ENCODE measurements around the gene DPCD.

DNA sequence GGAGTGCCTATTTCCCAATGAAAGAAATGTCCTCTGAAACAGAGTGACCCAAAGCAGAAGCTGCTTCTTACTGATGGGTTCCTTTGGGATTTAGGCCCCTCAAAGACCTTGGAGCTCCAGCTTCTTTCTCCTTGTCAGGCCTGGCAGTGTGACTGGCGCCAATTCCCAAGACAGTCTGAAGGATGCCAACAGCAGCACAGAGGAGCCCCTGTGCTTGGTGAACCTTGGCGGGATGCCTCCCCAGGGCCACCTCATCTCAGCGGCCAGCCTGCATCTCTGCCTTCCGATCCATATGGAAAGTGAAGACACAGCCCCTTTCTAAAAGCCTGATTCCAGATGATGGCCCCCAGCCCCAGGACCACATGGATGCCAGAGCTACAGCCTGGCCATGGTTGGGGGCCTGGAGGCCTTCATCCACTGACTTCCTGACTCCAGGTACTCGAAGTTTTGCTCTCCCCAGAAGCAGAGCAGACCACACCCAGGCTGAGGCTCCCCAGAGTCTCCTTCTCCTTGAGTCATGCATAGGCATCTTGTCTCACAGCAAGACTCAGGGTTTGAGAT is 61.5 kb downstream of the DPCD start:
- no peak for TF ChIP-seq POLR2A (IDR thresholded peaks at IDR 0.05)
- TF ChIP-seq, protein P1, sequence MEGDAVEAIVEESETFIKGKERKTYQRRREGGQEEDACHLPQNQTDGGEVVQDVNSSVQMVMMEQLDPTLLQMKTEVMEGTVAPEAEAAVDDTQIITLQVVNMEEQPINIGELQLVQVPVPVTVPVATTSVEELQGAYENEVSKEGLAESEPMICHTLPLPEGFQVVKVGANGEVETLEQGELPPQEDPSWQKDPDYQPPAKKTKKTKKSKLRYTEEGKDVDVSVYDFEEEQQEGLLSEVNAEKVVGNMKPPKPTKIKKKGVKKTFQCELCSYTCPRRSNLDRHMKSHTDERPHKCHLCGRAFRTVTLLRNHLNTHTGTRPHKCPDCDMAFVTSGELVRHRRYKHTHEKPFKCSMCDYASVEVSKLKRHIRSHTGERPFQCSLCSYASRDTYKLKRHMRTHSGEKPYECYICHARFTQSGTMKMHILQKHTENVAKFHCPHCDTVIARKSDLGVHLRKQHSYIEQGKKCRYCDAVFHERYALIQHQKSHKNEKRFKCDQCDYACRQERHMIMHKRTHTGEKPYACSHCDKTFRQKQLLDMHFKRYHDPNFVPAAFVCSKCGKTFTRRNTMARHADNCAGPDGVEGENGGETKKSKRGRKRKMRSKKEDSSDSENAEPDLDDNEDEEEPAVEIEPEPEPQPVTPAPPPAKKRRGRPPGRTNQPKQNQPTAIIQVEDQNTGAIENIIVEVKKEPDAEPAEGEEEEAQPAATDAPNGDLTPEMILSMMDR (IDR thresholded peaks at IDR 0.05) = no peak

Measured in ovary (tissue), 3 donors.